Spleen (tissue), 7 donors: ENCODE results near the gene DMRTA2.

Experiments used
- CTCF ChIP-seq, 11 experiments: fragments of 200-600 bp in 7 of 11; fragments of 450-650 bp in 4 of 11; sonication (generic) in 4 of 11; IDR thresholded peaks in 8 of 11; conservative IDR thresholded peaks in 3 of 11; 1 replicate in 7 of 11; 2 replicates in 4 of 11; pipeline versions ENCODE4 v1.4.0 to v1.8.0; 2016 to 2021; ENCODE audit warnings: antibody characterized with exemption in 11 of 11, inconsistent platforms in 4 of 11, mild to moderate bottlenecking in 1 of 11
- POLR2A ChIP-seq, 3 donors: fragments of 450-650 bp; IDR thresholded peaks; one replicate each; pipeline ENCODE4 v1.5.1; 2017; ENCODE audit warnings: antibody characterized with exemption in 3 of 3, mild to moderate bottlenecking in 1 of 3
- donor health status: DM: no; HTN: no; CAD: no; lungs with moderate emphysema.
- donor health status: DM: no; HTN: no; CAD: no.
- donor health status: DM: no; HTN: no; CAD: no.

GRCh38 chr1:50422946-50423669, at the start of gene DMRTA2:
- TF ChIP-seq CTCF (IDR thresholded peaks at IDR 0.05 in 8 of 11, conservative IDR thresholded peaks at IDR 0.05 in 3 of 11), result no peak
- TF ChIP-seq POLR2A (IDR thresholded peaks at IDR 0.05), result no peak
